Uterus (tissue), 2 donors: ENCODE measurements around the gene ARF6.

Source experiments
- CTCF ChIP-seq, 4 experiments: fragments of 200-600 bp in 2 of 4; fragments of 450-650 bp in 2 of 4; sonication (generic) in 2 of 4; IDR thresholded peaks; one replicate each; pipeline ENCODE4 v1.5.1; 2016 to 2019; ENCODE audit warnings: antibody characterized with exemption in 4 of 4, mild to moderate bottlenecking in 2 of 4, moderate library complexity in 1 of 4
- POLR2A ChIP-seq, 2 donors: fragments of 450-650 bp; IDR thresholded peaks; one replicate each; pipeline ENCODE4 v1.6.1; 2016; ENCODE audit warnings: antibody characterized with exemption in 2 of 2, mild to moderate bottlenecking in 1 of 2, moderate library complexity in 1 of 2

- no peak for TF ChIP-seq POLR2A (IDR thresholded peaks at IDR 0.05)
- no peak for TF ChIP-seq CTCF (IDR thresholded peaks at IDR 0.05)
Measured at GRCh38 chr14:49849213-49849847, 43.6 kb upstream of the ARF6 start.
